Measurements from ENCODE around the gene AMHR2.
"Not testable (repeated sequence)": the region's sequence is repeated elsewhere in the genome, so short reads cannot be mapped to it uniquely, and the experiment has no call there.

AMHR2 gene

DNA sequence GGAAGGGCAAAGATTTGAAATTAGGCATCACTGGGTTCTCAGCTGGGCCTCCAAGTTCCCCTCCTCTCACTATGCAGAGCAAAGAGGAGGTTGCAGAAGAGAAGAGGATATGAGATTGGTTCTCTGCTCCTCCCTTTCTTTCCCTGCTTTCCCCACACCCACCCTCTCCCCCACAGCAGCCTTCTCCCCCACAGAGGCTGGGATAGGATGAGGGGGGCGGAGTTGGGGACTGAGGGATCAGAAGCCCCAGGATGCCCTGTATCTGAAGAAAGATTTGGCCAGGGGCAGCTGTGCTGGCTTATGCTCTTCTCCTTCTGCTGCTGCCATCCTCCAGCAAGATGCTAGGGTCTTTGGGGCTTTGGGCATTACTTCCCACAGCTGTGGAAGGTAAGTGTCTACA lies at the start of gene AMHR2:
Gene AMHR2, plus strand, starts transcription at position 259 of the 400 bp plus-strand sequence. Its CDS starts 80 bp downstream, at position 339.
- DNase-seq, result no peak

DNA sequence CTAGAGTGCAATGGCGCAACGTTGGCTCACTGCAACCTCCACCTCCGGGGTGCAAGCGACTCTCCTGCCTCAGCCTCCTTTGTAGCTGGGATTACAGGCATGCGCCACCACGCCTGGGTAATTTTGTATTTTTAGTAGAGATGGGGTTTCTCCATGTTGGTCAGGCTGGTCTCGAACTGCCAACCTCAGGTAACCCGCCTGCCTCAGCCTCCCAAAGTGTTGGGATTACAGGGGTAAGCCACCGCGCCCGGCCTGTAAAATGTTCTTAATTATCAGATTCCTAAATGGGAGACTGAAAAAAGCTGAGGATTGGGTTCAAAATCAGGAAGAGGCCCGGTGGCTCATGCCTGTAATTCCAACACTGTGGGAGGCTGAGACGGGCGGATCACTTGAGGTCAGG lies 49.4 kb upstream of the AMHR2 start:
- DNase-seq, result not testable (repeated sequence)

DNA sequence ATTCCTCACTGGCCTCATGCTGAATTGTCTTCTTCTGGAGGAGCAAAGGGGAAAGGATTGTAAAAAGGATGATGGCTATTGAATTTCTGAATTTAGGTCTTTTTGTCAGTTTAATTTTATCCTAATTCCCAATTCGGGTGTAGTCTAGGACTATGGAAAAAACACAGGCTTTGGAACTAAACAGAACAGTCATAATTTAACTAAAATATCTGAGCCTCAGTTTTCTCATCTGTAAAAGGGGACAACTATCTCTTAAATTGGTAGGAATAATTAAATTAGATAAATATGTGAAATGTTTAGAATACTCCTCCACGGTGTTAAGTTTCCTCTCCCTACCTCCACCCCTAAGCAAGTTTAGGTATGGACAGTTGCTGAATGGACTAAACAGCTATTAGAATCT lies 46.9 kb upstream of the AMHR2 start:
- no peak for DNase-seq

DNA sequence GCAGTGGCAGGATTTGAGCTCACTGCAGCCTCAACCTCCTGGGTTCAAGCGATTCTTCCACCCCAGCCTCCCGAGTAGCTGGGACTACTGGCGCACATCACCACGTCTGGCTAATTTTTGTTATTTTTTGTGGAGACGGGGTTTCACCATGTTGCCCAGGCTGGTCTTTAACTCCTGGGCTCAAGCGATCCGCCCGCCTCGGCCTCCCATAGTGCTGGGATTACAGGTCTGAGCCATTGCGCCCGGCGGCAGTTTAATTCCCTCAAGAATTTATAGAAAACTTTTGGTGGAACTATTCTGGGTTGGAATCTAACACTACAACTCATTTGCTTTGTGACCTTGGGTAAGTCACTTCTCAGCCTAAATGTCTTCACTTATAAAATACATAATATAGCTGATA lies 45.4 kb upstream of the AMHR2 start:
- no peak for DNase-seq

DNA sequence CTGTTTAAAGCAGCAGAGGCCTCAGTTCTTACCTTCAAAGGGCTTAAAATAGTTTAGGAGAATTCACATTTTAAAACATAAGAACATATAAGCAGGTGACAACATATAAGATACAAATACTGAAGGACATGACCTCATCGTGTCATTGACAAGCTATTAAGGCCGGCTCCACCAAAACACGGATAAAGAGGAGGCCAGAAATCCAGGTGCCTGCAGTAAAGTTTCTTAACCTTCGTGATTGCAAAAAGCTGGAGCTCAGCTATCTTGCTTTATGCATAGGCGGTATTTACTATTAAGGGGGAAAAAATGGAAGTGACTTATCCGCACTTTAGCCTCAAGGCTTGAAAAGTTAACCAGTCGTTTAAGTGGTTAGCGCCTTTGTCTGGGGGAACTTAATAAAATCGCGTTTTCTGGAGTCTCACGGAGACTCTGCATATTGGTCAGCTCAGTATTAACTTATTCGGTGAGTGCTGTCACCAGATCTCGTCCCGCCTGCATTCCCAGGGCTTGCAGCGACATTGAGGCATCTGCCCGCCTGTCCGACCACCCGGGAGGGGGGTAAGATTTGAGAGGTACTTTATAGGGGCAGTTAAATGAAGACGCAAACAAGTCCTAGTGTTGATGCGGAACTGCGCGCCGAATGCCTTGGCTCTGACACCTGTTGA lies 44.8 kb upstream of the AMHR2 start:
- no peak for DNase-seq

DNA sequence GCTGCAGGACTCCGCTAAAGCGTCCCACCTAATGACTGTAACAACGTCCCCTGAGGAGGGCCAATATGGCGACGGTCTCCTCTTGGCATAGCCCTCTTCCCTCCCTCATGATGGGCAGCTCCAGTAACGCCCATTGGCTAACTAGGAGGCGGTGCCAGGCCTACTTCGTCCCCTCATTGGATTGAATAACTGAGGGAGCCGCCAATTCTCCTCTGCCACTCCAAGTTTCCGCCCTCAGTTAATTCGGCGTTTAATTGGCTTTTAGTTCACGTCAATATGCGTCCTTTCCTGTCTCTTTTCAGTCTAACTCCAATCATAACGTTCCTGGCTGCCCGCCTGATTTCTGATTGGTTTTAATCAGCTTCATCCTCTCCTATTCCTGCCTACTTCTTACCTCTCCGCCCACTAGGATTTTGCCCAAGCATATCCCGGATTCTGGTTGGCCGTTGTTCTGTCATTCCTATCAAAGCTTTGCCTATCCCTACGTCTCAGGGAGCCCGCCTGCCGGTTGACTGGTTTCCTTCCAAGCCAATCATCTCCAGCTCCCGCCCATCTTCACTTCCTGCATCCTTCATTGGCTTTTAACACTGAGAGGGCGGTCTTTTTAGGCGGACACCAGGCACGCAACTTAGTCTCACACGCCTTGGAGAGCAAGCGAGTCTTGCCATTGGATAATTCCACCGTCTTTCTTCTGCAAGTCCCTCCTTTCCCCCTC lies 44.1 kb upstream of the AMHR2 start:
- peak; percentile 100 for DNase-seq

DNA sequence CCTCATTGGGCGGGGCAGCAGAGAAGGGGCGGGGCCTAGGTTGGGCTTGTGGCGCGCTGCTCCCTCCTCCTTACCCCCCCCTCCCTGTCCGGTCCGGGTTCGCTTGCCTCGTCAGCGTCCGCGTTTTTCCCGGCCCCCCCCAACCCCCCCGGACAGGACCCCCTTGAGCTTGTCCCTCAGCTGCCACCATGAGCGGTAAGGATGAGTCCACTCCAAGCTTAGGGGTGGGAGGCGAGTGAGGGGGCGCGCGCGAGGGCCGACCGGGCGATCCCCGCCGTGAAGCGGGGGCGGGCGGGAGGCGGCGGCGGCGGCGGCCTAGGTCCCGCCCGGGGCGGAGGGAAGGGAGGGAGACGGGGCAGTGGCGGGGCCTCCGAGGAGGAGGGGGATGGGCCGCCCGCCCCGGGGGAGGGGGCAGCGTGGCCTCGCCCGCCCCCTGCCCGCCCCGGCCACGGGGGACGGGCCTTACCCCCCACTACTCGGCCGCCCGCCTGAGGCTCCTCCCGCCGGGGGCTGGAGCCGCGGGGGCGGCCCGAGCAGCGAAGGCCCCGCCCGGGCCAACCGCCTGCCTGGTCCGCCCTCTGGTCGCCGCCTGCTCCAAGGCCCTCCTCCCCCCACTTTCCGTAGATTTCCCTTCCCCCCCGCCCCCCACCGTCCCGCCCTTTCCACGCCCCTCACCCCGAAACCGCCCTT lies 43.4 kb upstream of the AMHR2 start, which contains the start of gene SP1:
Gene SP1, plus strand, starts transcription at position 73 of the 690 bp plus-strand sequence. Its CDS starts 116 bp downstream, at position 189.
- peak; percentile 55 for DNase-seq

DNA sequence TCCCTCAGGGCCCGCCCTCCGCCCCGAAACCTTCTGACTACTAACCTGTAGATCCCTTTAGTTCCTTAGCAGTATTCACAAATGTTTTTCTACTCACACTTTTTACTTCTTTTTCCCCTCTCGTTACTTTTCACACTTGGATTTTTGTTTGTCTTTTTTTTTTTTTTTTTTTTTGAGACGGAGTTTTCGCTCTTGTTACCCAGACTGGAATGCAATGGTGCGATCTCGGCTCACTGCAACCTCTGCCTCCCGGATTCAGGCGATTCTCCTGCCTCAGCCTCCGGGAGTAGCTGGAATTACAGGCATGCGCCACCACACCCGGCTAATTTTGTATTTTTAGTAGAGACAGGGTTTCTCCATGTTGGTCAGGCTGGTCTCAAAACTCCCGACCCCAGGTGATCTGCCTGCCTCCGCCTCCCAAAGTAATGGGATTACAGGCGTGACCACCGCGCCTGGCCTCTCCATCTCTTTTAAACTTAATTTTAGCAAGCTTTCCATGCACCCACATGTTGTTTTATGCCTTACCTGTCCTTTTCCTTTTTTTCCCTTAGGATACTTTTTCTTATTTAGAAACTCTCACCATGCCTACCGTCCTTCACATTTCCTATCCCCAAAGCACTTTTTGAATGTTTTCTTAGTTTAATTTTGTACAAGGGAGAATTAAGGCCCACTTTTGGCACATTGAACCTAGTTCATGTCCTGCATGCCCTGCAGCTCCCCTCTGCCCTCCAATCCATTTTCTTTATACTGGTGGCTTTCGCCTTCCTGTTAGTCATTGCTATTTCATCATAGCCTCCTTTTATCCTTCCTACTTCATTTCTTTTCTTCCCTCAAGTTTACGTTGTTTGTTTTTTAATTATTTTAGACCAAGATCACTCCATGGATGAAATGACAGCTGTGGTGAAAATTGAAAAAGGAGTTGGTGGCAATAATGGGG lies 42.6 kb upstream of the AMHR2 start:
- DNase-seq, result no peak

DNA sequence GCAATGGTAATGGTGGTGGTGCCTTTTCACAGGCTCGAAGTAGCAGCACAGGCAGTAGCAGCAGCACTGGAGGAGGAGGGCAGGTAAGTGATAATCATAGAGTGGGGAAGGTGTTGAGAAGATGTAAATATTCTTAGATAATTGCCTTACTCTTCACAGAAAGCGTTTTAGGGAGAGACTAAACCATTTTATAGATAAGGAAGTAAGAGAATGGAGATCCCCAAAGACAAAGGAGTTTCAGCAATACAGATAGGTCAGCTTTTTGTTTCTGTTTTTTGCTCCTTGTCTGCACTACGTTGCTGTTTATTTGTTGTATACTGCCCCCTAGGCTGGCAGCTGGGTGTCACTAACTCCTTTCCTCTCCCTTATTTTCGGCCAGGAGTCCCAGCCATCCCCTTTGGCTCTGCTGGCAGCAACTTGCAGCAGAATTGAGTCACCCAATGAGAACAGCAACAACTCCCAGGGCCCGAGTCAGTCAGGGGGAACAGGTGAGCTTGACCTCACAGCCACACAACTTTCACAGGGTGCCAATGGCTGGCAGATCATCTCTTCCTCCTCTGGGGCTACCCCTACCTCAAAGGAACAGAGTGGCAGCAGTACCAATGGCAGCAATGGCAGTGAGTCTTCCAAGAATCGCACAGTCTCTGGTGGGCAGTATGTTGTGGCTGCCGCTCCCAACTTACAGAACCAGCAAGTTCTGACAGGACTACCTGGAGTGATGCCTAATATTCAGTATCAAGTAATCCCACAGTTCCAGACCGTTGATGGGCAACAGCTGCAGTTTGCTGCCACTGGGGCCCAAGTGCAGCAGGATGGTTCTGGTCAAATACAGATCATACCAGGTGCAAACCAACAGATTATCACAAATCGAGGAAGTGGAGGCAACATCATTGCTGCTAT lies 41.7 kb upstream of the AMHR2 start:
- peak; percentile 22 for DNase-seq

DNA sequence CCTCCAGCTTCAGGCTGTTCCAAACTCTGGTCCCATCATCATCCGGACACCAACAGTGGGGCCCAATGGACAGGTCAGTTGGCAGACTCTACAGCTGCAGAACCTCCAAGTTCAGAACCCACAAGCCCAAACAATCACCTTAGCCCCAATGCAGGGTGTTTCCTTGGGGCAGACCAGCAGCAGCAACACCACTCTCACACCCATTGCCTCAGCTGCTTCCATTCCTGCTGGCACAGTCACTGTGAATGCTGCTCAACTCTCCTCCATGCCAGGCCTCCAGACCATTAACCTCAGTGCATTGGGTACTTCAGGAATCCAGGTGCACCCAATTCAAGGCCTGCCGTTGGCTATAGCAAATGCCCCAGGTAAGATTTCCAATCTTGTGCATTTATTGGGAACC lies 40.4 kb upstream of the AMHR2 start:
- DNase-seq, result no peak

DNA sequence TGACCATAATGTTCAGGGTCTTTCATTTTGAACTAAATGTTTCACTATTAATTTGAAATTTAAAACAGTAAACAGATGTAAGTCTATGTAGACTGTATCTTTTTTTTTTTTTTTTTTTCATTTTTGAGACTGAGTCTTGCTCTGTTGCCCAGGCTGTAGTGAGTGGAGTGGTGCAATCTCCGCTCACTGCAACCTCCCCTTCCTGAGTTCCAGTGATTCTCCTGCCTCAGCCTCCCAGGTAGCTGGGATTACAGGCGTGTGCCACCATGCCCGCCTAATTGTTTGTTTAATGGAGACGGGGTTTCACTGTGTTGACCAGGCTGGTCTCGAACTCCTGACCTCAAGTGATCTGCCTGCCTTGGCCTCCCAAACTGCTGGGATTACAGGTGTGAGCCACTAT lies 37.3 kb upstream of the AMHR2 start:
- not testable (repeated sequence) for DNase-seq

DNA sequence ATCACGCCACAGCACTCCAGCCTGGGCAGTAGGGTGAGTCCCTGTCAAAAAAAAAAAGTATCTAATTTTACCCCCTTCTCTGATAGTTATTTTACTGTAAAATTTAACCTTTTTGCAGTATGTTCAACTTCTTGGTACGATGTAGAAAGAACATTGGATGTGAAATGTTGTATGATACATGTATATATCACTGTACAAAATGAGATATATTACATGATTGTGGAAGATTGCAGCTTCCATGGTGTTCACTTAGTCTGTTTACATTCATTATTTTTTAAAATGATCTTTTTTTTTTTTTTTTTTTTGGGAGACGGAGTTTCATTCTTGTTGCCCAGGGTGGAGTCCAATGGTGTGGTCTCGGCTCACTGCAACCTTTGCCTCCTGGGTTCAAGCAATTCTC lies 34.7 kb upstream of the AMHR2 start:
- no peak for DNase-seq

DNA sequence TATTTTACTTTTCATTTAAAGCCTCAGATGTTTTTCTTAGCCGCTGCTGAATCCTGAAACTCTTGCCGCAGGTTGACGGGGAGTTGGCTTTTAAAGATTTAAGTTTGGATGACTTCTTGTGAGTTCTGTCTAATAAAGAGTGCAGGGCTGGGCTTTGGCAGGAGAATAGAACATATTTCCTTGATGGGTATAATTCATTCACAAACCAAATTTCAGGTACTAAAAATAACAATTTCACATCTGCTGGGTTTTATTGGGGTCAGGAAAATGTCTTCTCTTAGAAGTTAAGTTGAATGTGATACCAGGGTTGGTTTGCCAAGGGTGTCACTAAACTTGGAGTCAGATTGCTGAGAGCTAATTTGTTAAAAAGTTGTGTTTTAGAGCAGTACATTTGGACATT lies 34.0 kb upstream of the AMHR2 start:
- no peak for DNase-seq

DNA sequence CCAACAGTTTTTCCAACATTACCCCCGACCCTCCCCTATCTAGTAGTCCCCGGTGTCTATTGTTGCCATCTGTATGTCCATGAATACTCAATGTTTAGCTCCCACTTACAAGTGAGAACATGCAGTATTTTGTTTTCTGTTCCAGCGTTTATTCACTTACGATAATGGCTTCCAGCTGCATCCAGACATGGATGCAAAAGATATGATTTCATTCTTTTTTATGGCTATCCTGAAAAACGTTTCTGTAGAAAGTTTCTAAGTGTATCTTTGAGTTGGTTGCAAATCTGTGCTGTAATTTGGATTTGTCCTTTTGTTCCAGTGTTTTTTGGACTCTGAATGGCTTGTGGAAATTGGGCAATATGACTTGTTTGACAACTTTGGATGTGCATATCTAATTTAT lies 31.9 kb upstream of the AMHR2 start:
- no peak for DNase-seq

DNA sequence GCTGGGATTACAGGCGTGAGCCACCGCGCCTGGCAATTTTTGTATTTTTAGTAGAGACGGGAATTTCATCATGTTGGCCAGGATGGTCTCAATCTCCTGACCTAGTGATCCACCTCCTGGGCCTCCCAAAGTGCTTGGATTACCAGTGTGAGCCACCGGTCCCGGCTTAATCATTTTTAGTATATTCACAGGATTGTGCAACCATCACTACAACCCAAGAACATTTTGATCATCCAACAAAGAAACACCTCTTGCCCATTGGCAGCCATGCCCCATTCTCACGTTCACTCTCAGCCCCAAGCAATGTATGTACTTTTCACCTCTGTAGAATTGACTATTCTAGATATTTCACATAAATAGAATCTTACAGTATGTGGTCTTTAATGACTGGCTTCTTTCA lies 23.8 kb upstream of the AMHR2 start:
- DNase-seq, result no peak

DNA sequence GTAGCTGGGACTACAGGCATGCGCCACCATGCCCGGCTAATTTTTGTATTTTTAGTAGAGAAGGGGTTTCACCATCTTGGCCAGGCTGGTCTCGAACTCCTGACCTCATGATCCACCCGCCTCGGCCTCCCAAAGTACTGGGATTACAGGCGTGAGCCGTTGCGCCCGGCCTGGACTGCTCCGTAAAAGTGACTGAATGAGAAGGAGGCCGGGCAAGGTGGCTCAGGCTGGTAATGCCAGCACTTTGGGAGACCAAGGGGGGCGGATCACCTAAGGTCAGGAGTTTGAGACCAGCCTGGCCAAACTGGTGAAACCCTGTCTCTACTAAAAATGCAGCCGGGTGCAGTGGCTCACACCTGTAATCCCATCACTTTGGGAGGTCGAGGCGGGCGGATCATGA lies 21.3 kb upstream of the AMHR2 start:
- not testable (repeated sequence) for DNase-seq

DNA sequence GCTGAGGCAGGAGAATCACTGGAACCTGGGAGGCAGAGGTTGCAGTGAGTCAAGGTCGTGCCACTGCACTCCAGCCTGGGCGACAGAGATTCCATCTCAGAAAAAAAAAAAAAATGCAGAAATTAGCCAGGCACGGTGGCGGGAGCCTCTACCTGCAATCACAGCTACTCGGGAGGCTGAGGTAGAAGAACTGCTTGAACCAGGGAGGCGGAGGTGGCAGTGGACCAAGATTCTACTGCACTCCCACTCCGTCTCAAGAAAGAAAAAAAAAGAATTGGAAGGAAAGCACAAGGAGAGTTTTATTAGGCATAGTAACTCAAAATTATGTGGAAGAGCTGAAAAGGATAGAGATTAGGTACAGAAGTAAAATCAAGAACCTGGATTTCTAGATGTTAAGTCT lies 20.8 kb upstream of the AMHR2 start:
- no peak for DNase-seq

DNA sequence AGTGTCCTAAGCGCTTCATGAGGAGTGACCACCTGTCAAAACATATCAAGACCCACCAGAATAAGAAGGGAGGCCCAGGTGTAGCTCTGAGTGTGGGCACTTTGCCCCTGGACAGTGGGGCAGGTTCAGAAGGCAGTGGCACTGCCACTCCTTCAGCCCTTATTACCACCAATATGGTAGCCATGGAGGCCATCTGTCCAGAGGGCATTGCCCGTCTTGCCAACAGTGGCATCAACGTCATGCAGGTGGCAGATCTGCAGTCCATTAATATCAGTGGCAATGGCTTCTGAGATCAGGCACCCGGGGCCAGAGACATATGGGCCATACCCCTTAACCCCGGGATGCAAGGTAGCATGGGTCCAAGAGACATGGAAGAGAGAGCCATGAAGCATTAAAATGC lies 12.7 kb upstream of the AMHR2 start:
- no peak for DNase-seq

DNA sequence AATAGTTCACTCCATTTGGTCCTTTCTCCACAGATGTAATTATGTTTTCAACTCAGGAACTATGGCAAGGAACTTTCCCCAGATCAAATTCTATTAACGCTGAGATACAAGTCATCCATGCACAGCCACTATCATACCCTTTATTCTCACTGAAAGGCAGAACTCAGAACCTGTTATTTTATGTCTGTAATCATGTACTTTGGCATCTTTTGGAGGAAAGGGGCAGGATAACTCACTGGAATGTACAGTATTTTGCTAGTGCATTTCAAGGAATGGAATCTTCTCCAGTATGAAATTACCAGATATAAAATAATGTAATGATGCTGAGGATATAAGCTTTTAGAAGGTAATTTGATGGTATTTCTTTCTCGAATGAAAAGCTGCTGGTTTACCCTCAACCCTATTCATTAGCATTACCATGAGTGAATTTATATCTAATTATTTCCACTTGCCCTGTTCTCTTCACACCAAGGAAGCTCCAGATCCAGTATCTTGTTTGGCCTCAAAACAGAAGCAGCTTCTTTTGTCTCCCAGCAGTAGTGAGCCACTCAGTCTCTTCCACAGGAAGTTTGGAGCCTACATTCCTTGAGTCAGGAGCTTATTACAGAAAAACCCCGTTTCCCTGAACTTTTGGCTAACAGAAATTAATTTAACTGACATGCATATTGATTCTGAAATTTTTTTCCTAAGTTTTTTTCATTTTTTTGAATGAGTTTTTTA lies 10.0 kb upstream of the AMHR2 start:
- no peak for DNase-seq

DNA sequence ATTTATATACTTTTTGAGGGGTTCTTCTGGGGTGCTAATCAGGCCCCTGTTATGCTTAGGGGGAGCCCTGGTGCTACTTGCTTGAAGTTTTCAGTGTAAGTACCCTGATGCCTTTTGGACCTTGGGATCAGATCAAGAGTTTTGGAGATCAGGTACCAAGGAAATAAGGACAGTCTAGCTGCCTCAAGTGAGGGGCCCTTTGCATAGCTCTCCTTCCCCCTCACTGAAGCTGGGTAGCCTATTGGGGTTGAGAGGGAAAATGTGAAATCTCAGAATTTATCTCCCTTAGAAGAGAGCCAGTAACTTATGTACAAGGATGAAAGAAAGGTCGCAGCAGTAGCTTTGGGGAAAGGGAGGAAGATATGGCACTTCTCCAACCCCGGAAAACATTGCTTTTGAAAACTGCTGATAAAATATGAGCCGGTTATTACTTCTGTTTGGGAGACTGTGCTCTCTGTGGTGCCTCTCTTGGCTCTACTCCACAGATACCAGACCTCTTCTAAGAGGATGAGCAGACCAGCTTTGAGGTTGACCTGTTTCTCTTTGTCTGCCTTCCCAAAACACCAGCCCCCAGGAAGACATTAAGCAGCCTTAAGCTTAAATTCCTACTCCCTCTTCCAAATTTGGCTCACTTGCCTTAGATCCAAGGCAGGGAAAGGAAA lies 8.8 kb upstream of the AMHR2 start:
- no peak for DNase-seq

Measured in NCI-H1694 (cell line).